Putamen (tissue), 1 donor: ENCODE data around the gene GAPDH.
"Not testable (repeated sequence)": the region's sequence is repeated elsewhere in the genome, so short reads cannot be mapped to it uniquely, and the experiment has no call there.

Experiments
- DNase-seq: peaks from one replicate; pipeline ENCODE4 v3.0.0-alpha.2; 2016; ENCODE audit warnings: low spot score

GAPDH gene

GRCh38 chr12:6563448-6564050 is 29.2 kb downstream of the GAPDH start:
- DNase-seq: peak; percentile 24

GRCh38 chr12:6567112-6567670 is 32.9 kb downstream of the GAPDH start:
- no peak for DNase-seq

GRCh38 chr12:6569312-6569711 is 35.0 kb downstream of the GAPDH start:
- DNase-seq: no peak

GRCh38 chr12:6569786-6570185 is 35.5 kb downstream of the GAPDH start:
- DNase-seq: peak; percentile 39

GRCh38 chr12:6570264-6570887 is 36.1 kb downstream of the GAPDH start:
- DNase-seq: no peak

GRCh38 chr12:6573001-6573400 is 38.7 kb downstream of the GAPDH start:
- DNase-seq: no peak

GRCh38 chr12:6574576-6575295 is 40.4 kb downstream of the GAPDH start:
- no peak for DNase-seq

- no peak for DNase-seq
Observed at GRCh38 chr12:6575648-6576047, 41.3 kb downstream of the GAPDH start.

- DNase-seq: no peak
Observed at GRCh38 chr12:6582196-6582595, 47.9 kb downstream of the GAPDH start.

GRCh38 chr12:6582959-6583358 is 48.6 kb downstream of the GAPDH start:
- DNase-seq: no peak

- DNase-seq: no peak
Observed at GRCh38 chr12:6584293-6584692, 50.0 kb downstream of the GAPDH start.

- DNase-seq: not testable (repeated sequence)
Observed at GRCh38 chr12:6586569-6586968, 52.3 kb downstream of the GAPDH start.
